ENCODE data around the gene MRPS11. TPM values are rescaled to one million over a fixed set of nuclear protein-coding genes. Genes with fewer than 3 reads are reported as not detected.
"Not testable (repeated sequence)": the region's sequence is repeated elsewhere in the genome, so short reads cannot be mapped to it uniquely, and the experiment has no call there.

MRPS11 gene
- total RNA-seq, 1 donor from 2014 or later, result 15.8 TPM

DNA sequence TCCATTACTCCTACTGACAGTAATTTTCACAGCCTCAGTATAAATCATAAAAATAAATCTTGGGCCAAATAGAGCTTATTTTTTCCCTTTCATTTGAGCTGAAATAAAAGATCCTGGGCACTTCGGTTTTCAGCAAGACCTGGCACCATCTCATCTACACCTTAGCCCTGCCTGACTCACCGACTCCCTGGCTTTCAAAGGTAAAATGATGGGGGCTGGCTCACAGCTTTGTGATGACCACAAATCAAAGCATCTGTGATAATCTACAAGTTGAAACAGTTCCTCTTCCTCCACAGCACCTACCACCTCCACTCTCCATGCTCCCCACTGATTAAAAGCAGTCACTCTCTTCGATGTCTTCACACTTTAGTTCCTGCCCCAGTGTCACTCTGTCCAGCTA lies 51.4 kb downstream of the MRPS11 start:
- no peaks in the 10 kb centered on the region for H3K27me3 Mint-ChIP-seq (ENCODE audit: insufficient read depth, low read depth)
- H3K27me3 ChIP-seq, result no peaks in the 10 kb centered on the region
- no peaks in the 10 kb centered on the region for H3K9me3 ChIP-seq (ENCODE audit: low read depth)
- peaks cover 2% of the 10 kb centered on the region for H3K9me3 Mint-ChIP-seq
- TF ChIP-seq EZH2phosphoT487 (IDR thresholded peaks at IDR 0.05) (no peak), EZH2 (IDR thresholded peaks at IDR 0.05) (no peak)
- TF ChIP-seq, protein P1, sequence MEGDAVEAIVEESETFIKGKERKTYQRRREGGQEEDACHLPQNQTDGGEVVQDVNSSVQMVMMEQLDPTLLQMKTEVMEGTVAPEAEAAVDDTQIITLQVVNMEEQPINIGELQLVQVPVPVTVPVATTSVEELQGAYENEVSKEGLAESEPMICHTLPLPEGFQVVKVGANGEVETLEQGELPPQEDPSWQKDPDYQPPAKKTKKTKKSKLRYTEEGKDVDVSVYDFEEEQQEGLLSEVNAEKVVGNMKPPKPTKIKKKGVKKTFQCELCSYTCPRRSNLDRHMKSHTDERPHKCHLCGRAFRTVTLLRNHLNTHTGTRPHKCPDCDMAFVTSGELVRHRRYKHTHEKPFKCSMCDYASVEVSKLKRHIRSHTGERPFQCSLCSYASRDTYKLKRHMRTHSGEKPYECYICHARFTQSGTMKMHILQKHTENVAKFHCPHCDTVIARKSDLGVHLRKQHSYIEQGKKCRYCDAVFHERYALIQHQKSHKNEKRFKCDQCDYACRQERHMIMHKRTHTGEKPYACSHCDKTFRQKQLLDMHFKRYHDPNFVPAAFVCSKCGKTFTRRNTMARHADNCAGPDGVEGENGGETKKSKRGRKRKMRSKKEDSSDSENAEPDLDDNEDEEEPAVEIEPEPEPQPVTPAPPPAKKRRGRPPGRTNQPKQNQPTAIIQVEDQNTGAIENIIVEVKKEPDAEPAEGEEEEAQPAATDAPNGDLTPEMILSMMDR (IDR thresholded peaks at IDR 0.05), result no peak
- no peak overlapping the region for H3K27ac Mint-ChIP-seq
- no peaks in the 10 kb centered on the region for H3F3A ChIP-seq (ENCODE audit: low read depth)
- H3K4me3 Mint-ChIP-seq, result no peak overlapping the region
- no peak overlapping the region for H3K4me2 ChIP-seq
- peaks cover 15% of the 10 kb centered on the region for H3K36me3 Mint-ChIP-seq
- no peak overlapping the region for H3K4me3 ChIP-seq
- no peak for DNase-seq (ENCODE audit: low spot score)
- no peaks in the 10 kb centered on the region for H3K4me1 Mint-ChIP-seq
- no peak overlapping the region for H3K9ac ChIP-seq
- H3K4me1 ChIP-seq, result no peaks in the 10 kb centered on the region
- H3K36me3 ChIP-seq, result no peaks in the 10 kb centered on the region
- H3K27ac ChIP-seq, result no peak overlapping the region
- no peaks in the 10 kb centered on the region for H3K79me2 ChIP-seq (ENCODE audit: low read depth)
- H4K20me1 ChIP-seq (ENCODE audit: low read depth), result no peaks in the 10 kb centered on the region
- H2AFZ ChIP-seq (replicated peaks), result no peak overlapping the region

DNA sequence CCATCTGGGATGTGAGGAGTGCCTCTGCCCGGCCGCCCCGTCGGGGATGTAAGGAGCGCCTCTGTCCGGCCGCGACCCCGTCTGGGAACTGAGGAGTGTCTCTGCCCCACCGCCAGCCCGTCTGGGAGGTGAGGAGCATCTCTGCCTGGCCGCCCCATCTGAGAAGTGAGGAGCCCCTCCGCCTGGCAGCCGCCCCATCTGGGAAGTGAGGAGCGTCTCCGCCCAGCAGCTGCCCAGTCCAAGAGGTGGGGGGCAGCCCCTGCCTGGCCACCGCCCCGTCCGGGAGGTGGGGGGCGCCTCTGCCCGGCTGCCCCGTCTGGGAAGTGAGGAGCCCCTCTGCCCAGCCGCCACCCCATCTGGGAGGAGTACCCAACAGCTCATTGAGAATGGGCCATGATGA lies 56.6 kb downstream of the MRPS11 start:
- H3K9ac ChIP-seq; H3K4me2 ChIP-seq; H3F3A ChIP-seq (ENCODE audit: low read depth); H3K4me3 ChIP-seq; H3K9me3 ChIP-seq (ENCODE audit: low read depth); H3K79me2 ChIP-seq (ENCODE audit: low read depth); DNase-seq (ENCODE audit: low spot score); H4K20me1 ChIP-seq (ENCODE audit: low read depth); H3K4me1 Mint-ChIP-seq; H3K27ac Mint-ChIP-seq; H3K4me3 Mint-ChIP-seq; H3K27me3 Mint-ChIP-seq (ENCODE audit: insufficient read depth, low read depth); H3K27me3 ChIP-seq; H2AFZ ChIP-seq (replicated peaks); H3K4me1 ChIP-seq; H3K27ac ChIP-seq; H3K9me3 Mint-ChIP-seq: not testable (repeated sequence)
- H3K36me3 Mint-ChIP-seq, result peaks cover 34% of the 10 kb centered on the region
- peaks cover 12% of the 10 kb centered on the region for H3K36me3 ChIP-seq

DNA sequence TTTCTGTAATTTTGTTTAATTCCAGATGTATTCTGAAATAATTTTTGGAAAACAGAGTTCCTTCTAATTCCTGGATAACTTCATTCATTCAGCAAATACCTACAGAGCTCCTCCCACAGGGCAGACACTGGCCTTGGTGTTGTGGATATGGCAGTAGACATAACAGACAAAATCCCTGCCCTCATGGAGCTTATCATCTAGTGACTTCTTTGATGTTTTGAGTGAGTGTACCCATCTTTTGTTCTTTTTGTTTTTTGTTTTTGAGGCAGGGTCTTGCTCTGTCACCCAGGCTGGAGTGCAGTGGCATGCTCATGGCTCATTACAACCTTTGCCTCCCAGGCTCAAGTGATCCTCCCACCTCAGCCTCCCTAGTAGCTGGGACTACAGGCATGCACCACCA lies 57.9 kb downstream of the MRPS11 start:
- TF ChIP-seq, protein P1 (IDR thresholded peaks at IDR 0.05), result no peak
- TF ChIP-seq EZH2 (IDR thresholded peaks at IDR 0.05) (no peak), EZH2phosphoT487 (IDR thresholded peaks at IDR 0.05) (no peak)
- H3K27me3 Mint-ChIP-seq (ENCODE audit: insufficient read depth, low read depth), result no peaks in the 10 kb centered on the region

DNA sequence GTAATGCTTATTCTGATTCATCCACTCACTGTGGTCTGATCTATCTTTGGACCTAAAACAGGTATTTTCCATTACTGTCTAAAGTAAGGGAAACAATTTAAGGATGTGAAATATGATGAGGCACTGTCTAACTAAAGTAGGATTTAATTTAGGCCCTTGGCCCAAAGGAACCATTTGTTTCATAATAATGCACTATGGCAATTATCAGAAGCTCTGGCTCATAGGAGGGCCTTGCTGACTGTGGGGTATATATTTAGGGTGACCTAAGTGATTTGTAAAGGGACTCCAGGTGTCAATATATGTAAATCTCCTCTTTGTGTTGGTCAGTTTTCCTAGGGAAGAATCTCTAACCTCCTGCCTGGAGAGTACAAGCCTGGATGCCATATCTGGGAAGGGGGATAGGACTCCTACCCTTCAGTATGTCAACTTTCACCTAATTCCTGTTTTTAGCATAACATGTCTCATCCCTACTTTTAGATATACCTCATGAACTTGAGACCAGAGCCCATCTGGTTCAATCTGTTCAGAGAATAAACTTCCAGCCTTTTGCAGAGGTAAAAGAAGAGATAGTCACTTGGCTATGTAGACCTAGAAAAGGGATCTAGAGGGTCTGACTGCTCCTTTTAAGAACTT lies 58.9 kb downstream of the MRPS11 start:
- Histone ChIP-seq H3K4me3 (no peak overlapping the region), H3K36me3 (peaks cover 12% of the 10 kb centered on the region), H3K27me3 (no peaks in the 10 kb centered on the region), H2AFZ (replicated peaks) (no peak overlapping the region), H3F3A (ENCODE audit: low read depth) (no peaks in the 10 kb centered on the region), H3K4me1 (no peaks in the 10 kb centered on the region), H3K27ac (no peak overlapping the region), H3K4me2 (no peak overlapping the region), H3K79me2 (ENCODE audit: low read depth) (no peaks in the 10 kb centered on the region), H4K20me1 (ENCODE audit: low read depth) (no peaks in the 10 kb centered on the region), H3K9me3 (ENCODE audit: low read depth) (no peaks in the 10 kb centered on the region), H3K9ac (no peak overlapping the region)
- DNase-seq (ENCODE audit: low spot score), result no peak
- TF ChIP-seq, protein P1 (IDR thresholded peaks at IDR 0.05), result no peak
- no peak for TF ChIP-seq EZH2phosphoT487 (IDR thresholded peaks at IDR 0.05)
- TF ChIP-seq EZH2 (IDR thresholded peaks at IDR 0.05), result no peak
- Mint-ChIP-seq H3K27ac (no peak overlapping the region), H3K4me1 (no peaks in the 10 kb centered on the region), H3K4me3 (no peak overlapping the region), H3K36me3 (peaks cover 46% of the 10 kb centered on the region), H3K27me3 (ENCODE audit: insufficient read depth, low read depth) (peaks cover 5% of the 10 kb centered on the region), H3K9me3 (peaks cover 2% of the 10 kb centered on the region)

More for the DNA sequence above, 57.9 kb downstream of the MRPS11 start:
- Mint-ChIP-seq H3K27ac (no peak overlapping the region), H3K4me3 (no peak overlapping the region), H3K36me3 (peaks cover 40% of the 10 kb centered on the region), H3K9me3 (peaks cover 2% of the 10 kb centered on the region), H3K4me1 (no peaks in the 10 kb centered on the region)
- DNase-seq (ENCODE audit: low spot score), result no peak
- H3K9ac ChIP-seq, result no peak overlapping the region
- H4K20me1 ChIP-seq (ENCODE audit: low read depth), result no peaks in the 10 kb centered on the region
- H3K4me1 ChIP-seq, result no peaks in the 10 kb centered on the region
- no peaks in the 10 kb centered on the region for H3F3A ChIP-seq (ENCODE audit: low read depth)
- H3K27ac ChIP-seq, result no peak overlapping the region
- H3K36me3 ChIP-seq, result peaks cover 12% of the 10 kb centered on the region
- H3K4me3 ChIP-seq, result no peak overlapping the region
- no peak overlapping the region for H3K4me2 ChIP-seq
- H3K9me3 ChIP-seq (ENCODE audit: low read depth), result no peaks in the 10 kb centered on the region
- no peaks in the 10 kb centered on the region for H3K27me3 ChIP-seq
- H3K79me2 ChIP-seq (ENCODE audit: low read depth), result no peaks in the 10 kb centered on the region
- H2AFZ ChIP-seq (replicated peaks), result no peak overlapping the region
